GM23248 (cell line): ENCODE measurements around the gene GAL3ST1. TPM values are rescaled to one million over a fixed set of nuclear protein-coding genes. Genes with fewer than 3 reads are reported as not detected.

ENCODE experiments used
- DNase-seq: peaks from one replicate; pipeline ENCODE4 v3.0.0-alpha.2; 2015
- H2AFZ ChIP-seq: fragments of 200-600 bp; sonication (generic); 2 replicates; pipeline ENCODE4 v1.6.1; 2016; ENCODE audit warnings: antibody characterized with exemption
- H3F3A ChIP-seq: fragments of 200-600 bp; sonication (generic); 2 replicates; pipeline ENCODE4 v1.6.1; 2016; ENCODE audit warnings: mild to moderate bottlenecking, antibody characterized with exemption, mixed run types; ENCODE audit not compliant: insufficient read depth
- H3K27ac ChIP-seq: fragments of 200-600 bp; sonication (generic); 2 replicates; pipeline ENCODE4 v1.5.1; 2016; ENCODE audit warnings: mild to moderate bottlenecking
- H3K27me3 ChIP-seq: fragments of 200-600 bp; sonication (generic); replicated peaks from 2 replicates; pipeline ENCODE4 v1.6.1; 2016; ENCODE audit warnings: mild to moderate bottlenecking; ENCODE audit not compliant: insufficient read depth
- H3K36me3 ChIP-seq: fragments of 200-600 bp; sonication (generic); 2 replicates; pipeline ENCODE4 v1.6.1; 2016; ENCODE audit warnings: low read depth, mild to moderate bottlenecking
- H3K4me1 ChIP-seq: fragments of 200-600 bp; sonication (generic); 2 replicates; pipeline ENCODE4 v1.6.1; 2016; ENCODE audit warnings: mild to moderate bottlenecking; ENCODE audit not compliant: insufficient read depth
- H3K4me2 ChIP-seq: fragments of 200-600 bp; sonication (generic); one replicate; pipeline ENCODE4 v1.6.1; 2016; ENCODE audit warnings: mild to moderate bottlenecking; ENCODE audit not compliant: unreplicated experiment
- H3K4me3 ChIP-seq: fragments of 200-600 bp; sonication (generic); 2 replicates; pipeline ENCODE4 v1.5.1; 2016; ENCODE audit warnings: mild to moderate bottlenecking
- H3K79me2 ChIP-seq: fragments of 200-600 bp; sonication (generic); 2 replicates; pipeline ENCODE4 v1.6.1; 2016; ENCODE audit warnings: mild to moderate bottlenecking; ENCODE audit not compliant: insufficient read depth
- H3K9ac ChIP-seq: fragments of 200-600 bp; sonication (generic); 2 replicates; pipeline ENCODE4 v1.6.1; 2016; ENCODE audit warnings: mild to moderate bottlenecking
- H3K9me2 ChIP-seq: fragments of 200-600 bp; sonication (generic); 2 replicates; pipeline ENCODE4 v1.6.1; 2016; ENCODE audit warnings: mixed run types, mild to moderate bottlenecking, moderate library complexity; ENCODE audit not compliant: insufficient read depth
- H3K9me3 ChIP-seq: fragments of 200-600 bp; sonication (generic); one replicate; pipeline ENCODE4 v1.6.1; 2017; ENCODE audit warnings: low read depth
- H4K20me1 ChIP-seq: fragments of 200-600 bp; sonication (generic); 2 replicates; pipeline ENCODE4 v1.6.0; 2016; ENCODE audit not compliant: insufficient read depth
- EZH2 ChIP-seq: fragments of 200-600 bp; sonication (generic); IDR thresholded peaks from 2 replicates; pipeline ENCODE4 v1.6.1; 2018; ENCODE audit warnings: antibody characterized with exemption, mild to moderate bottlenecking; ENCODE audit not compliant: insufficient read depth, poor library complexity, severe bottlenecking
- EZH2phosphoT487 ChIP-seq: fragments of 200-600 bp; sonication (generic); IDR thresholded peaks from 2 replicates; pipeline ENCODE4 v1.6.1; 2018; ENCODE audit warnings: antibody characterized with exemption, moderate library complexity, mild to moderate bottlenecking, low read depth; ENCODE audit not compliant: insufficient read depth
- WGBS, 2 experiments: methylation state at CpG; one replicate each; pipeline ENCODE4 v1.1.6; 2015 to 2017; ENCODE audit warnings: low lambda C conversion rate in 2 of 2, low coverage in 1 of 2; ENCODE audit errors: missing lambda C conversion rate in 2 of 2; 5-methylcytosine and 5-hydroxymethylcytosine counted together
- in situ Hi-C: fragments of 300-500 bp; cut with MboI; formaldehyde crosslinking; loops from 2 replicates; pipeline ENCODE4 v1.15.0; 2020
- polyA plus RNA-seq: library from polyadenylated mRNA; unstranded; fragments of >200 nt; fragmentation: Nextera tagmentation; extraction: Ambion mirVana; gene quantifications from 2 replicates; pipeline ENCODE4 v1.2.1, GENCODE V29; 2016
- total RNA-seq: library from RNA; depleted of rRNA; stranded (reverse); fragments of >200 nt; shearing (Covaris generic); gene quantifications from 2 replicates; pipeline ENCODE4 v1.2.3, GENCODE V29; 2014

Gene GAL3ST1
- total and polyA plus RNA-seq, 2 experiments from 2014 or later = not detected

- Histone ChIP-seq H3F3A (no peaks in the 10 kb centered on the region), H3K9me3 (no peaks in the 10 kb centered on the region), H3K9ac (no peak overlapping the region), H3K9me2 (no peaks in the 10 kb centered on the region), H2AFZ (no peak overlapping the region), H3K4me3 (no peak overlapping the region), H3K4me2 (no peak overlapping the region), H4K20me1 (no peaks in the 10 kb centered on the region), H3K27me3 (peaks cover 19% of the 10 kb centered on the region), H3K4me1 (no peaks in the 10 kb centered on the region), H3K27ac (no peak overlapping the region), H3K79me2 (no peaks in the 10 kb centered on the region), H3K36me3 (no peaks in the 10 kb centered on the region)
- DNase-seq = no peak
- in situ Hi-C loops = no loop called here
- no peak for TF ChIP-seq EZH2phosphoT487
- no peak for TF ChIP-seq EZH2
- WGBS, 2 experiments = 68 to 71% methylated on average over 7 of the region's 7 CpGs
These were observed 54.5 kb downstream of the GAL3ST1 start for GRCh38 chr22:30519842-30520425.

GRCh38 chr22:30516731-30517130, 57.7 kb downstream of the GAL3ST1 start:
- no peak for DNase-seq
- no peaks in the 10 kb centered on the region for H3K9me2 ChIP-seq
- H3K27ac ChIP-seq = no peak overlapping the region
- no peak overlapping the region for H3K9ac ChIP-seq
- H3K36me3 ChIP-seq = no peaks in the 10 kb centered on the region
- no peak overlapping the region for H3K4me3 ChIP-seq
- no peaks in the 10 kb centered on the region for H4K20me1 ChIP-seq
- in situ Hi-C loops = no loop called here
- no peaks in the 10 kb centered on the region for H3K27me3 ChIP-seq
- no peak overlapping the region for H3K4me2 ChIP-seq
- no peak overlapping the region for H2AFZ ChIP-seq
- TF ChIP-seq EZH2phosphoT487 (no peak), EZH2 (no peak)
- 65 to 66% methylated on average over 5 of the region's 5 CpGs for WGBS, 2 experiments
- no peaks in the 10 kb centered on the region for H3K79me2 ChIP-seq
- no peaks in the 10 kb centered on the region for H3K9me3 ChIP-seq
- H3F3A ChIP-seq = no peaks in the 10 kb centered on the region
- H3K4me1 ChIP-seq = no peaks in the 10 kb centered on the region

- Histone ChIP-seq H2AFZ (no peak overlapping the region), H4K20me1 (no peaks in the 10 kb centered on the region), H3K4me2 (no peak overlapping the region), H3K27me3 (no peaks in the 10 kb centered on the region), H3K4me3 (no peak overlapping the region), H3K9me2 (no peaks in the 10 kb centered on the region), H3K79me2 (no peaks in the 10 kb centered on the region), H3F3A (no peaks in the 10 kb centered on the region), H3K9me3 (no peaks in the 10 kb centered on the region), H3K9ac (no peak overlapping the region), H3K4me1 (no peaks in the 10 kb centered on the region), H3K27ac (no peak overlapping the region), H3K36me3 (no peaks in the 10 kb centered on the region)
- TF ChIP-seq EZH2 (no peak), EZH2phosphoT487 (no peak)
- DNase-seq = no peak
- 66% methylated on average over 6 of the region's 6 CpGs for WGBS, 2 experiments
- in situ Hi-C loops = no loop called here
These were observed 58.2 kb downstream of the GAL3ST1 start for GRCh38 chr22:30516273-30516672.

DNA sequence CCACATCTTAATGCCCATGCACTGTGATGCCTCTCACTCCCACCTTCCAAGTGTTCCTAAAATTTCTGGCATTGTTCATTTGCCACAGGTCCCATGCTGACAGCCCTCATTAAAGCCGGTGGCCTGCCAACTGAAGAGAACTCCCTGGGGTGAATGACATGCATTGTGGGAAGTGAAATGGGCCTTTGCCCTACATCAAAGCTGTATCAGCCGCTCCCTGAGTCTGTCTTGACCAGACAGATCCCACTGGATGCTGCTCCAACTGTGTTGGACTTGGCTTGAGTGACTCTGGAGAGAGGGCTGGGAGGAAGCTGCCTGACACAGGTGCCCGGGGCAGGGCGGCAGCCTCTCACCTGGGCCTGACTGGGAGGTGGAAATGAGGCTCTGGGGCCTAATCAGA, 60.2 kb downstream of the GAL3ST1 start:
- no peaks in the 10 kb centered on the region for H3K27me3 ChIP-seq
- H3K4me1 ChIP-seq = no peaks in the 10 kb centered on the region
- H3K36me3 ChIP-seq = no peaks in the 10 kb centered on the region
- H4K20me1 ChIP-seq = no peaks in the 10 kb centered on the region
- H3K4me2 ChIP-seq = no peak overlapping the region
- 45 to 59% methylated on average over 2 to 4 of the region's 4 CpGs for WGBS, 2 experiments
- DNase-seq = no peak
- H3K9me3 ChIP-seq = no peaks in the 10 kb centered on the region
- no peaks in the 10 kb centered on the region for H3K9me2 ChIP-seq
- H3K9ac ChIP-seq = no peak overlapping the region
- H3K27ac ChIP-seq = no peak overlapping the region
- H3K4me3 ChIP-seq = no peak overlapping the region
- H2AFZ ChIP-seq = no peak overlapping the region
- H3K79me2 ChIP-seq = no peaks in the 10 kb centered on the region
- no peaks in the 10 kb centered on the region for H3F3A ChIP-seq
- in situ Hi-C loops = no loop called here
- TF ChIP-seq EZH2phosphoT487 (no peak), EZH2 (no peak)

- no peak for TF ChIP-seq EZH2
- TF ChIP-seq EZH2phosphoT487 = no peak
- Histone ChIP-seq H3K79me2 (no peaks in the 10 kb centered on the region), H3K4me1 (no peaks in the 10 kb centered on the region), H3K9me3 (no peaks in the 10 kb centered on the region), H3K27me3 (no peaks in the 10 kb centered on the region), H3K9me2 (no peaks in the 10 kb centered on the region), H3K9ac (no peak overlapping the region), H3K4me2 (no peak overlapping the region), H3K4me3 (no peak overlapping the region), H3K27ac (no peak overlapping the region), H2AFZ (no peak overlapping the region), H3F3A (no peaks in the 10 kb centered on the region), H3K36me3 (no peaks in the 10 kb centered on the region), H4K20me1 (no peaks in the 10 kb centered on the region)
- in situ Hi-C loops = no loop called here
- DNase-seq = no peak
- WGBS, 2 experiments = 69 to 70% methylated on average over 6 of the region's 6 CpGs
These were observed 61.0 kb downstream of the GAL3ST1 start for GRCh38 chr22:30513462-30513861.
